Measurements from ENCODE around the gene KRTAP4-7. TPM values are rescaled to one million over a fixed set of nuclear protein-coding genes. Genes with fewer than 3 reads are reported as not detected.
"Not testable (repeated sequence)": the region's sequence is repeated elsewhere in the genome, so short reads cannot be mapped to it uniquely, and the experiment has no call there.

The KRTAP4-7 gene
- total RNA-seq, 1 donor from 2014 or later: not detected

GRCh38 chr17:41103896-41104295 is 19.9 kb downstream of the KRTAP4-7 start:
- ATAC-seq: no peak
- intact Hi-C loops (cut with DNase I): no loop called here
- no peak for DNase-seq (ENCODE audit: missing footprints)

- intact Hi-C loops (cut with DNase I): not testable (repeated sequence)
These were observed 20.6 kb downstream of the KRTAP4-7 start for GRCh38 chr17:41104386-41105038.

GRCh38 chr17:41105347-41105746 is 21.4 kb downstream of the KRTAP4-7 start, which contains the start of gene KRTAP4-9:
Gene KRTAP4-9 (plus strand): TSS chr17:41105389. CDS start chr17:41105389, 0 bp downstream.
- ATAC-seq; DNase-seq (ENCODE audit: missing footprints); intact Hi-C loops (cut with DNase I): not testable (repeated sequence)

More at GRCh38 chr17:41104386-41105038, 20.6 kb downstream of the KRTAP4-7 start:
- not testable (repeated sequence) for ATAC-seq; DNase-seq (ENCODE audit: missing footprints)

GRCh38 chr17:41107941-41108450 is 24.0 kb downstream of the KRTAP4-7 start:
- ATAC-seq (no peak), DNase-seq (ENCODE audit: missing footprints) (no peak)
- intact Hi-C loops (cut with DNase I): no loop called here

GRCh38 chr17:41108728-41109386 is 24.9 kb downstream of the KRTAP4-7 start:
- DNase-seq (ENCODE audit: missing footprints); intact Hi-C loops (cut with DNase I); ATAC-seq: not testable (repeated sequence)

GRCh38 chr17:41111151-41111885 is 27.4 kb downstream of the KRTAP4-7 start:
- intact Hi-C loops (cut with DNase I): no loop called here
- DNase-seq (ENCODE audit: missing footprints) (no peak), ATAC-seq (no peak)

GRCh38 chr17:41116297-41116696 is 32.3 kb downstream of the KRTAP4-7 start:
- intact Hi-C loops (cut with DNase I): no loop called here
- ATAC-seq: no peak
- no peak for DNase-seq (ENCODE audit: missing footprints)

GRCh38 chr17:41117846-41118386 is 34.0 kb downstream of the KRTAP4-7 start, which contains the start of gene KRTAP4-11:
Gene KRTAP4-11 (minus strand): TSS chr17:41118373. CDS start chr17:41118315, 58 bp downstream.
- intact Hi-C loops (cut with DNase I); DNase-seq (ENCODE audit: missing footprints); ATAC-seq: not testable (repeated sequence)

- no peak for DNase-seq (ENCODE audit: missing footprints)
These were observed 34.8 kb downstream of the KRTAP4-7 start for GRCh38 chr17:41118721-41119120.

GRCh38 chr17:41119696-41120690 is 36.0 kb downstream of the KRTAP4-7 start:
- ATAC-seq; intact Hi-C loops (cut with DNase I); DNase-seq (ENCODE audit: missing footprints): not testable (repeated sequence)

More at GRCh38 chr17:41118721-41119120, 34.8 kb downstream of the KRTAP4-7 start:
- ATAC-seq: no peak
- intact Hi-C loops (cut with DNase I): no loop called here

GRCh38 chr17:41121742-41122141 is 37.8 kb downstream of the KRTAP4-7 start:
- no peak for DNase-seq (ENCODE audit: missing footprints)
- intact Hi-C loops (cut with DNase I): no loop called here

GRCh38 chr17:41123292-41123990 is 39.5 kb downstream of the KRTAP4-7 start:
- ATAC-seq: not testable (repeated sequence)

More at GRCh38 chr17:41121742-41122141, 37.8 kb downstream of the KRTAP4-7 start:
- no peak for ATAC-seq

GRCh38 chr17:41123991-41124371 is 40.0 kb downstream of the KRTAP4-7 start, which contains the start of gene KRTAP4-12:
Gene KRTAP4-12 (minus strand): TSS chr17:41124182. CDS start chr17:41124122, 60 bp downstream.
- intact Hi-C loops (cut with DNase I); DNase-seq (ENCODE audit: missing footprints); ATAC-seq: not testable (repeated sequence)

More at GRCh38 chr17:41123292-41123990, 39.5 kb downstream of the KRTAP4-7 start:
- intact Hi-C loops (cut with DNase I); DNase-seq (ENCODE audit: missing footprints): not testable (repeated sequence)

- no peak for ATAC-seq
- intact Hi-C loops (cut with DNase I): no loop called here
- DNase-seq (ENCODE audit: missing footprints): no peak
These were observed 41.1 kb downstream of the KRTAP4-7 start for GRCh38 chr17:41125064-41125463.

GRCh38 chr17:41126412-41126811 is 42.5 kb downstream of the KRTAP4-7 start:
- no peak for ATAC-seq
- intact Hi-C loops (cut with DNase I): no loop called here
- no peak for DNase-seq (ENCODE audit: missing footprints)

GRCh38 chr17:41127371-41127770 is 43.4 kb downstream of the KRTAP4-7 start:
- no peak for DNase-seq (ENCODE audit: missing footprints)
- intact Hi-C loops (cut with DNase I): no loop called here
- no peak for ATAC-seq

- DNase-seq (ENCODE audit: missing footprints) (no peak), ATAC-seq (no peak)
- intact Hi-C loops (cut with DNase I): no loop called here
These were observed 48.0 kb downstream of the KRTAP4-7 start for GRCh38 chr17:41131979-41132378.
